ENCODE data around the gene ASB6.

Gene ASB6

GRCh38 chr9:129587487-129588262 is 54.3 kb downstream of the ASB6 start:
- DNase-seq (ENCODE audit: low read depth in 2 of 3, low spot score in 1 of 3) = no peak

DNA sequence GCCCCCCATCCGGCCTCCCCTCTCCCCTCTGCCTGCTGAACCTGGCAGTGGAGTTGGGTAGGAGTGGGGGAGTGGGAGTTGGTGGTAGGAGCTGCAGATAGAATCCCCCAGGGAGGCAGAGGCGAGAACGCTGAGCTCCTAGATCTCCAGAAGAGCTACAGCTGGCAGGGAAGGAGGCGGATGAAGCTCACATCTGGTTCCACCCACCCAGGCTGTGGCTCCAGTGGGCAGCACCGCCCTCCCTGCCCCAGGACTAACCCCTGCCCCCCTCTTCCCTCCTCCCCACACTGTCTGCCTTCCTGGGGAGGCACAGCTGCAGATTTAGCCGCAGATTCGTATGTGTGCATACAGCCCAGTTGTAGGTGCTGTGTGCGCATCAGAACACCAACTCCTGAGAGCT is 55.3 kb downstream of the ASB6 start:
- no peak for DNase-seq (ENCODE audit: low read depth in 2 of 3, low spot score in 1 of 3)

GRCh38 chr9:129586245-129586644 is 55.7 kb downstream of the ASB6 start:
- DNase-seq (ENCODE audit: low read depth in 2 of 3, low spot score in 1 of 3) = no peak

GRCh38 chr9:129585352-129585751 is 56.6 kb downstream of the ASB6 start:
- no peak for DNase-seq (ENCODE audit: low read depth in 2 of 3, low spot score in 1 of 3)
